Measurements from ENCODE around the gene PRKCQ. TPM values are rescaled to one million over a fixed set of nuclear protein-coding genes. Genes with fewer than 3 reads are reported as not detected.
"Not testable (repeated sequence)": the region's sequence is repeated elsewhere in the genome, so short reads cannot be mapped to it uniquely, and the experiment has no call there.

PRKCQ gene
- total RNA-seq, 1 donor from 2014 or later = 2.1 TPM

GRCh38 chr10:6473430-6473829 is 106.6 kb downstream of the PRKCQ start:
- H3K4me1 ChIP-seq (ENCODE audit: insufficient read depth, low read length) = no peaks in the 10 kb centered on the region
- no peak overlapping the region for H3K9ac ChIP-seq (ENCODE audit: low read length)
- DNase-seq (ENCODE audit: low read depth) (no peak), FAIRE-seq (no peak)
- no peak overlapping the region for H2AFZ ChIP-seq (ENCODE audit: low read depth, low read length)
- no peaks in the 10 kb centered on the region for H3K36me3 ChIP-seq (ENCODE audit: insufficient read depth, low read length)
- Mint-ChIP-seq H3K4me1 (ENCODE audit: low read depth, unreplicated experiment) (peaks cover 25% of the 10 kb centered on the region), H3K27ac (ENCODE audit: unreplicated experiment) (no peak overlapping the region), H3K4me3 (ENCODE audit: unreplicated experiment) (no peak overlapping the region), H3K9me3 (ENCODE audit: unreplicated experiment) (no peaks in the 10 kb centered on the region), H3K27me3 (ENCODE audit: low read depth, unreplicated experiment) (no peaks in the 10 kb centered on the region), H3K36me3 (ENCODE audit: low read depth, unreplicated experiment) (no peaks in the 10 kb centered on the region)
- H3K9me3 ChIP-seq (ENCODE audit: insufficient read depth, low read depth, low read length) = no peaks in the 10 kb centered on the region
- H3K4me2 ChIP-seq (ENCODE audit: low read length) = no peak overlapping the region
- H3K79me2 ChIP-seq (ENCODE audit: insufficient read depth, low read length) = no peaks in the 10 kb centered on the region
- no peak overlapping the region for H3K4me3 ChIP-seq (ENCODE audit: insufficient read depth, low read depth, low read length)
- TF ChIP-seq CTCF (IDR thresholded peaks at IDR 0.05; ENCODE audit: insufficient read depth, low read depth, low read length) = no peak
- no peak for TF ChIP-seq EZH2 (IDR thresholded peaks at IDR 0.05; ENCODE audit: insufficient read depth, low read length)
- no peaks in the 10 kb centered on the region for H3K27me3 ChIP-seq (ENCODE audit: insufficient read depth, low read length)
- H4K20me1 ChIP-seq (ENCODE audit: insufficient read depth, low read length) = no peaks in the 10 kb centered on the region
- H3K27ac ChIP-seq (ENCODE audit: low read depth, low read length) = no peak overlapping the region

- not testable (repeated sequence) for H3K27me3 ChIP-seq (ENCODE audit: insufficient read depth, low read length); H3K4me2 ChIP-seq (ENCODE audit: low read length); H3K27ac ChIP-seq (ENCODE audit: low read depth, low read length); DNase-seq (ENCODE audit: low read depth); H3K4me3 Mint-ChIP-seq (ENCODE audit: unreplicated experiment); H3K9me3 Mint-ChIP-seq (ENCODE audit: unreplicated experiment); H3K9ac ChIP-seq (ENCODE audit: low read length); H3K79me2 ChIP-seq (ENCODE audit: insufficient read depth, low read length); FAIRE-seq; H3K36me3 Mint-ChIP-seq (ENCODE audit: low read depth, unreplicated experiment); H3K4me3 ChIP-seq (ENCODE audit: insufficient read depth, low read depth, low read length); H3K27me3 Mint-ChIP-seq (ENCODE audit: low read depth, unreplicated experiment); H2AFZ ChIP-seq (ENCODE audit: low read depth, low read length); H3K27ac Mint-ChIP-seq (ENCODE audit: unreplicated experiment); H4K20me1 ChIP-seq (ENCODE audit: insufficient read depth, low read length); H3K36me3 ChIP-seq (ENCODE audit: insufficient read depth, low read length); H3K4me1 ChIP-seq (ENCODE audit: insufficient read depth, low read length); H3K9me3 ChIP-seq (ENCODE audit: insufficient read depth, low read depth, low read length)
- H3K4me1 Mint-ChIP-seq (ENCODE audit: low read depth, unreplicated experiment) = peaks cover 25% of the 10 kb centered on the region
These were observed 107.4 kb downstream of the PRKCQ start for GRCh38 chr10:6472710-6473005.

GRCh38 chr10:6470894-6471618 is 109.0 kb downstream of the PRKCQ start:
- Histone ChIP-seq H3K36me3 (ENCODE audit: insufficient read depth, low read length) (no peaks in the 10 kb centered on the region), H3K27me3 (ENCODE audit: insufficient read depth, low read length) (peaks cover 3% of the 10 kb centered on the region), H3K79me2 (ENCODE audit: insufficient read depth, low read length) (no peaks in the 10 kb centered on the region), H3K9me3 (ENCODE audit: insufficient read depth, low read depth, low read length) (no peaks in the 10 kb centered on the region), H3K4me1 (ENCODE audit: insufficient read depth, low read length) (no peaks in the 10 kb centered on the region), H4K20me1 (ENCODE audit: insufficient read depth, low read length) (no peaks in the 10 kb centered on the region), H2AFZ (ENCODE audit: low read depth, low read length) (no peak overlapping the region), H3K9ac (ENCODE audit: low read length) (no peak overlapping the region), H3K4me2 (ENCODE audit: low read length) (no peak overlapping the region), H3K27ac (ENCODE audit: low read depth, low read length) (no peak overlapping the region), H3K4me3 (ENCODE audit: insufficient read depth, low read depth, low read length) (no peak overlapping the region)
- TF ChIP-seq CTCF (IDR thresholded peaks at IDR 0.05; ENCODE audit: insufficient read depth, low read depth, low read length) (no peak), EZH2 (IDR thresholded peaks at IDR 0.05; ENCODE audit: insufficient read depth, low read length) (no peak)
- no peak for DNase-seq (ENCODE audit: low read depth)
- no peak overlapping the region for H3K27ac Mint-ChIP-seq (ENCODE audit: unreplicated experiment)
- no peaks in the 10 kb centered on the region for H3K36me3 Mint-ChIP-seq (ENCODE audit: low read depth, unreplicated experiment)
- H3K9me3 Mint-ChIP-seq (ENCODE audit: unreplicated experiment) = no peaks in the 10 kb centered on the region
- H3K27me3 Mint-ChIP-seq (ENCODE audit: low read depth, unreplicated experiment) = peaks cover 9% of the 10 kb centered on the region
- no peak overlapping the region for H3K4me3 Mint-ChIP-seq (ENCODE audit: unreplicated experiment)
- H3K4me1 Mint-ChIP-seq (ENCODE audit: low read depth, unreplicated experiment) = peaks cover 23% of the 10 kb centered on the region
- FAIRE-seq = no peak
